Effector CD8-positive, alpha-beta T cell (primary cell): Measurements from ENCODE around the gene MYOM3.

Experiments
- DNase-seq: peaks from one replicate; lab custom pipeline; 2025; lab: John Stamatoyannopoulos, UW
- total RNA-seq, 4 experiments: gene quantifications; one replicate each; lab custom pipeline; 2026; lab: John Stamatoyannopoulos, UW

Gene MYOM3
- total RNA-seq = 0 reads per million in 4 experiments

DNA sequence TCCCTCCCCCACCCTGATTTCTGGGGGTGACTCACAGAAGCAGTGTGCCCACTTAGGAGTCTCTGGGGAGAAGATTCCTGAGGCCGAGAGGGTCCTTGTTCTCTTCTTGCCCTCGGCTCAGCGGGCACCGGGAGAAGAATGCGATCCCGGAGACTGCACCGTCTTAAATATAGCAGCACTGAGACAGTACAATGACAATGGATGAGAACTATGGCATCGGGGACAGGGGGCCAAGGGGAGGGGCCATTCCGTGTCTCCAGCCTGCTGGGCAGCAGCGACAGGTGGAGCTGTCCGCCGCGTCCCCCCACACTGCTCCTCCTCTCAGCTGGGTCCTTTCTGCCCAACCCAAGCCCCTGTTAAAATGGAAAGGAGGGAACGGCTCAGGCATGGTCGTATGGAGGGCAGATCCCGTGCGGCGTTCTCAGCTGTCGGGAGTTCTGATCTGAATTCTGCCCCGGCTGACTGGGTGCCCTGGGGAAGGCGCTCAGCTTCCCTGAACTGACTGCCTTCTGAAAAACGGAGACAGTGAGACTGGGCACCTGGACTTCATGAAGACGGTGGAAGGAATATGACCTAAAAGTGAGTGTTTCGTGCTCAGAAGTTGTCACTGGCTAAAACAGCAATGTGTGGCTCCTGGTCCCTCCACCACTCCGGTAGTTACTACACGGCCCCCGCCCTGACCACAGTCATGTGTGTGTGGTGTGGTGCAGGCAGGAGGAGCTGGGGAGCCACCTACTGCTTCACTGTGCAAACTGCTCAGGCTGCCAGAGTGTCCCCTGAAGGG, at the start of gene MYOM3:
TSS of gene MYOM3 (minus strand) at position 140 of the 784 bp plus-strand sequence. CDS start 3,499 bp downstream, outside the sequence.
- DNase-seq = peak; percentile 5

DNA sequence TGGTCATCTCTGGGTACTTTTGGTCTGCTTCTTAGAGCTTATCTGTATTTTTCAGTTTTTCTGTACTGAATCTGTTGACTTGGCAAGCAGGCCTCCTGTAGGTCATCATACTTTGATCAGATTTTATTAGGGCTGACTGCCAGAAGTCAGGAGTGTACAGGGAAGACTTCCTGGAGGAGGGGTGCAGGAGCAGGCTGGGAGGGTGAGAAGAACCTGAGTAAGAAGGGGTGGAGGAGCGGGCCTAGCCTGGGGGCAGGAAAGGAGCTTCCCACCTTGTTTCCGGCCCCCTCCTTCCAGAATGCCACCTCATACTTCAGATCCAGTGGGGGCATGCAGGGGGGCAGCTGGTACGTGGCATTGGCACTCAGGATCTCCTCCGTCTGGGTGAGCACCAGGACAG, 49.3 kb upstream of the MYOM3 start:
- no peak for DNase-seq

DNA sequence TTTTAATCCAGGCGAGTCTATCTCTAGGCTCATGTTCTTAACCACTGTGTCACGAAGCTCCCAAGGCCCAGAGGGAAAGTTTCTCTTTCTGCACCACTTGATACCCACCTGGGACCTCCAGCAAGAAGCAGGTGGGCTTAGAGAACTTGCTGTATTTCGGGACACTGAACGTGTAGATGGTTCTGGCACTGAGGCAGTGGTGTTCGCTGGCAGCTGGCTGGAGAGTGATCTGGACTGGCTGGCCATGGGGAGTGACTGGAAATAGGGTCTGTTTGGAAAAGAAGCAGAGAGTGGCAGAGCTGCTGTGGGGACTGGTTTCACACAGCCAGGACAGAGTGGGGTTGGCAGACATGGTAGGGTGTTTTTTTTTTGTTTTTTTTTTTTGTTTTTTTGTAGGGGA, 47.4 kb upstream of the MYOM3 start:
- no peak for DNase-seq

DNA sequence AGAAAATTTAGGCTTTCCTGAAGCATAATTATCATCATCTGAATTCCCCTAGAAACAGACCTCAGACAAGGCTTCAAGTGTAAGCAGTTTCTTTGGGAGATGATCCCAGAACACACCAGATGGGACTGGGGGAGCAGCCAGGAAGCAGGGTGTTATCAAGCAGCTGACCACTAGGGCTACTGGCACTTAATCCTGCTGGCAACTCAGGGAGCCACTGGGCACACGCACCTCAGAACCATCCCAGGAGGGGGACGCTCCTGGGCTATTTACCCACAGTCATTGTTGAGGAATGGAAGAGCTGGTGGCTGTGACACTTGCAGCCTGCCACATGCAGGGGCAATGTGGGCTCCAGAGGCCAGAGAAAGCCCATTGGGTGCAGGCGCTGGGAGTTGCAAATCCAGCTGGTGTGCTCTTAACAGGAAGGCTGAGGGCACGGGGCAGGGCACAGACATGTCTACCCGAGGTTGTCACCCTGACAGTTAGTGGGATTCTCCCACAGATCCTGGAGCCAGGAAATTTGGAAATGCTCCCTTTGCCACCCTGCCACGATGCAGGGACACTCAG, 46.1 kb upstream of the MYOM3 start:
- DNase-seq = no peak

DNA sequence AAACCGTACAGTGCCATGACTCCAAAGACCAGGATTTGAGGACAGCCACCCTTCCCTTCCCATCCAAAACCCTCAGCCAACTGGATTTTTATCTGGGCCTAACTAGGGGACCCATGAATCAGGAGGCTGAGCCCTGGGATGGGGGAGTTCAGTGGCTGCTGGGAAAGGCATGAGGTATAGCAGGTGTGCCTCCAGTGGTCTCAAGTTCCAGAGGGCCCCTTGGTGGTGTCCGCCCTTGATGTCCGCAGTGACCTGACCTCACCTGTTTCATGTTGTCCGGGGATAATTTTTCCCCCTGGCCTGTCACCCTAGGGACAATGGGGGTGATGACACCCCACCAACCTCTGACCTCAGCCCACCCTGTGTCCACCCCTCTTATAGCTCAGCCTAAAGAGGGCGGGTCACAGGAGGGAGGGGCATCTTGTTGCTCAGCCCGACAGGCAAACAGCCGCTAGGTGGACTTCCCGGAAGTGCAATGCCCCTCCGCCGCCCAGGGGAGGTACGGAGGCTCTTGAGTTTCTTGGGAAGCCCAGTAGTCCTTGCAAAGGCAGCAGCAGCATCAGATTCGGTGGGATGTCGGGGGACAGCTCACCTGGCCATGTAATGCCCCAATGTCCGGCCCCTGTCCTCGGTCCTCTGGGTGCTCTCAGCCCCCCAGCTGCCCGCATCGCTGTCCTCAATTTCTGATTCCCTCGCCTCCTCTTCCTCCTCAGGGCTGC, 44.8 kb upstream of the MYOM3 start:
- DNase-seq = no peak

DNA sequence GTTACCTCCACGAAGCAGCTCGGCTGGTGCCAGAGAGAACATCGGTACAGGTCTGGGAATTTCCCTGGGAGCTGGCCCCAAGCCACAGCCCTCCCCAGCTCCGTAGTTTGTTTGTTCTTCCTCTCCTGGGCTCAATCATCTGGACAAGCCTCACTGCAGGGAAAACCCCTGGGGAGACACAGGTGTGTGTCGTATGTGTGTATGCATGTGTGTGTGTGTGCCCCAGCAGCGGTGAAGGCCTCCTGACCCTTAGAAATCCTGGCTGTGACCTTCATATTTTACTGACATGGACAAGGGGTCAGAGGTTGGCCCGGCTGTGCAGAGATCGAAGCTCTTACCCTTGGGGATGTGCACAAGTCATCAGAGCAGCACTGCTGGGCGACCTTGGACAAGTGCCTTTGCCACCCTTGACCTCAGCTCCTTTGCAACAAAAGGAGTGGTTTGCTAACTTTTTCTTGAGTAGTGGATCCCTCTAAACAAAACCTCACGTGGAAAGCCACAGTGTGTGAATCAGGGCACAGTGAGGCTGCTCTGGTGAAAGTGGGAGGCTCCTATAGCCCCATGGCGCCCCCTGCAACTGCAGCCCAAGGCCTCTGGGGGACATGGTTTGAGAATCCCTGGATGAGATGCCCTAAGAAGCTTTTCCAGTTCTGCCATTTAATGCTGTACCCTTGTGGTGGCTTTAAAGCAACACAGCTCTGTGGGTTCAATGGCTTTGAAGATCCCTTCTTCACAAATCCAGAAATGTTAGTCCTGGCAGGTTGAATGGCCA, 43.3 kb upstream of the MYOM3 start:
- no peak for DNase-seq

DNA sequence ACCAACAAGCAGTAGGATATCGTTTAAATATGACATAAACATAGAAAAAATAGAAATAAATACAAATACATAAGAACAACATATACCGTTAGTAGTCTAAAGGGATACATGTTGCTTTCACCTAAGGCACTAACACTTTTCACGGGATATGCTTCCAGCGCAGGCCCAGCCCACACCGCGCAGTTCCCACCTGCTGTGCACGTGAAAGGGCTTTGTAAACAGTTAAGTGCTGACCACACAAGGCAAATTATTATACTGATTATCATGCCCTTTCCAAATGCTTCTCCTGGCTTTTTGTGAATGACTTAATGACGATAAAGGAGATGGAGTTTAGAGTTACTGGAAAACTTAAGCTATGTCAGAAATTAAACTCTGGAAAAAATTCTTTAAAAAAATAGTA, 42.3 kb upstream of the MYOM3 start:
- no peak for DNase-seq

DNA sequence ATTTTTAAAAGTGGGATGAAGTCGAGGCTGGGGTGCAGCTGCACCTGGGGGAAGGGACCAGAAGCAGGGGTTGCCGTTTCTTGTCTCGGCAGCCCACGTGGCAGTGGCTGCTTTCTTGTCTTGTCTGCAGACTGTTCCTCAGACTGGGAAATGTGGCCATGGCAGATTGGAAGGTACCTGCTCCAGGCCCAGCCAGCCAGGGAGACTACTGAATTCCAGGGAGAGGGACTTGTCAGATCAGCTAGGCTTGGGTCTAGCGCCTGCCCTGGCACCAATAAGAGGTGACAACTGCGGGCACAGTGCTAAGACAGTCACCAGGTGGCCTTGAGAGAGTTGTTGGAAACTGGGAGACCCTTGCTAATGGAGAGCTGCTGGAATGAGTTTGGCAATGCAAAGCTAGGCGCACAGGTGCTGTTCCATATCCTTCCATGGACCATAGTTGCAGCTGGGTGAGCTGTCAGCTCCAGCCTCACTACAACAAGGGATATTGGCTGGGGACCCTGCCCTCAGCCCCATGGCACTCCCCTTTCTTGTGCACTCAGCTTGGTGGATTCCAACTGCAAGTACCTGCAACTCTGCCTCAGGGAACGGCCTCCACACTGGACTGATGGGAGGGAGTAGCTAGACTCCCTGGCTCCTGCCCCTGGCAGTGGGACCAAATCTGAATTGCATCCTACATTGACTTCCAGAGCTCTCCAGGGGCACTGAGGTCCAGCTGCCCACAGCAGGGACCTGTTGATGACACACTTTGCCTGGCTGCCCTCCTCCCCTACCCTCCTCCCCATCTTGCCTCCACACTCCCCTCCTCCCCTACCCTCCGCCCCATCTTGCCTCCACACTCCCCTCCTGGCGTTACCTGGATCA, 40.9 kb upstream of the MYOM3 start:
- no peak for DNase-seq

DNA sequence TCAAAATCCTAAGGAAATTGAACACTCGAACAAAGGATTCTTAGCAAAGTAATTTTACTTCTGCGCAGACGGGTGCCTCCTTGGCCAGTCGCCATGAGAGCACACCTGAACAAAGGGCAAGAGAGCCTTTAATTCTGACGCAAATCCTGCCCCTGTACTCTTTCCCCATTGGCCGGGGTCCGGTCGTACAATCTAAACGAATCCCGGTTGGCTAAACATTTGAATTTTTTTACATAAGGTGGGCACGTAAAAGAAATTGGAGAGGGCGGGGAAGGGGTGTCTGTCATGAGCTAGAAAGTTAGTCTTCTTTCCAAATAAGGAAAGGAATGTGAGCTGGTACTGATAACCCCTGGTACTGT, 39.2 kb upstream of the MYOM3 start:
- no peak for DNase-seq

DNA sequence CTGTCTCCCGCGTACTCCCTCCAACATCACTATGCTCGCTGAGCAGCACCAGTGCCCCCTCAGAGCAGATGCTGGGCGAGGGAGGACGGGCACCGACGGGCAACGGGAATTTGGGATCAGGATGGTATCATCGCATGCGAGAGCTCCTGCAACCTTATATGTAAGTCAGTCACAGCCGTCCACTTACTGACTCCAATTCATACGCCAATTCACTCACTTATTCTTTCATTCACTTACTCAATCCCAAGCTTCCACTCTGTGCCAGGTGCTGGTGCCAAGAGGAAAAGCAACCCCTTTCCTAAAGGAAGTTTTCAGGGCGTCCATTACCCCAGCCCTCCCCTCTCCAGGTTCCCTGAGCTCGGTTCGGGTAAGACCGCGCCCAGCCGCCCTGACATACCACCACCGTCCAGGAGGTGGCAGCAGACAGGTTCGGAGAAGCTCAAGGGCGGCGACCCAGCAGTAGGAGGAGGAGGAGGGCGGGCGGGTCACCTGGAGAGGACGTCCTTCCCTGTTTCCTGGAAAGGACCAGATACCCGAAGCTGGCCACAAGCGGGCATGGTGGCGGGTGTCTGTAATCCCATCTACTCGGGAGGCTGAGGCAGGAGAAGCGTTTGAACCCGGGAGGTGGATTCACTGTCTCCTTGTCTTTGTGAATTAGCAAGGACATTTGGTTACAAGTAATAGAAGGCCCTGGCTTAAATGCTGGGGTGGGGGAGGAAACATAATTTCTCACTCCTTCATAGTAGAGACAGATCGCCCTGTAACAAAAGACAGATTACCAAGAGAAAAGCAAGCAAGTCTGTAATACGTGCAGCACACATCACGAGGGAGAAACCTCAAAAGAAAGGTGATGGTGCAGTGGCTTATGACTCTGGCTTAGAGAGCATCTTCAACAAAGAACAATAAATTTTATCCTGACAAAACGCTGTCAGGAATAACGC, 38.6 kb upstream of the MYOM3 start:
- peak; percentile 83 for DNase-seq

DNA sequence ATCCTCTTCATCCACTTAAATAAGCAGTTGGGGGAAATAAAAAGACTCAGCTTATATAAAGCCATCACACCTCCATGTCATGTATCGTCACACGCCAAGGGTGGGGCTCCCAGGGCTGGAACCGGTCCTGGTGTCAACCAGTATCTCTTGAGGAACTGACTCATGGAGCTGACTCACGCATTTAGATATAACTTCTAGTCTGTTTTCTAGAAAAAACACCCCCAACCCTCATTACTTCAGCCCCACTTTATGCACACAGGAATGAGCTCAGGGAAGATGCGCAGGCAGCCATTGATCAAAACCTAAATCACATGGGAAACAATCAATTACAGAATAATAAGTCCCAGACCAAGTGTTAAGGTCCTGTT, 37.9 kb upstream of the MYOM3 start:
- DNase-seq = no peak

DNA sequence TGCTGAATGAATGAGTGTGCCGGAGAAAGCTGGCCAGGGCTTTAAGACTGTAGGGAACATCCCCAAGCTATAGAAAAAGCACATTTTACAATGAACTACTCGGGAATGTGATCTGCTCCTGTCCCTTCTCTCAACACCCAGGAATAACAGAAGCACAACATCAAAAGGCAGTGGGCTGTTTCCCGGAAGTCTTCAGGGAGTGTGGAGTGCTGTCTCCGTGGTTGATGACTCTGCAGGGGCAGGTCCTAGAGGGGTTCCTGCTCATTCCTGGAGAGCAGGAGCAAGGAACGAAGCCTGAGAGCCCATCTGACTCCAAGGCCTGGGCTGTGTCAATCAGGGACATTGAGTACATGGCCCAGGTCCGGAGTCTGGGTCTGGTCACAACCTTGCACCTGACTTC, 35.9 kb upstream of the MYOM3 start:
- DNase-seq = no peak

DNA sequence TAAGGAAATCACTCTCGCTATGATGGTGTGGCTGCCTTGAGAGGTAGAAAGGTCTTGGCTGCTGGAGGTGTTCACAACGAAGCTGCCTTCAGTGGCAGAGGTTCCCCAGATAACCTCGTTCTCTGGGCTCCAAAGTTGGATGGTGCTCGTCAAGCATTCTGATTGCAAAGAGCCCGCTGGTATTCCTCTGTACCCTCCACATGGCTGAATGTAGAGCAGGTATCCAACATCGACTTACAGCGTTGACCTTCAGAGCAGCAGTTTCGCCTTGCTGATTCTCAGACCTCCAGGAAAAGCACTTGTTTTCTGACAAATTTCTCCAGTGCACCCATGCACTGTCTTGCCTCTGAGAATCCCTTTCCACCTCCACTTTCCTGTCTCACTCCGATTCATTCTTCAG, 35.3 kb upstream of the MYOM3 start:
- DNase-seq = no peak

DNA sequence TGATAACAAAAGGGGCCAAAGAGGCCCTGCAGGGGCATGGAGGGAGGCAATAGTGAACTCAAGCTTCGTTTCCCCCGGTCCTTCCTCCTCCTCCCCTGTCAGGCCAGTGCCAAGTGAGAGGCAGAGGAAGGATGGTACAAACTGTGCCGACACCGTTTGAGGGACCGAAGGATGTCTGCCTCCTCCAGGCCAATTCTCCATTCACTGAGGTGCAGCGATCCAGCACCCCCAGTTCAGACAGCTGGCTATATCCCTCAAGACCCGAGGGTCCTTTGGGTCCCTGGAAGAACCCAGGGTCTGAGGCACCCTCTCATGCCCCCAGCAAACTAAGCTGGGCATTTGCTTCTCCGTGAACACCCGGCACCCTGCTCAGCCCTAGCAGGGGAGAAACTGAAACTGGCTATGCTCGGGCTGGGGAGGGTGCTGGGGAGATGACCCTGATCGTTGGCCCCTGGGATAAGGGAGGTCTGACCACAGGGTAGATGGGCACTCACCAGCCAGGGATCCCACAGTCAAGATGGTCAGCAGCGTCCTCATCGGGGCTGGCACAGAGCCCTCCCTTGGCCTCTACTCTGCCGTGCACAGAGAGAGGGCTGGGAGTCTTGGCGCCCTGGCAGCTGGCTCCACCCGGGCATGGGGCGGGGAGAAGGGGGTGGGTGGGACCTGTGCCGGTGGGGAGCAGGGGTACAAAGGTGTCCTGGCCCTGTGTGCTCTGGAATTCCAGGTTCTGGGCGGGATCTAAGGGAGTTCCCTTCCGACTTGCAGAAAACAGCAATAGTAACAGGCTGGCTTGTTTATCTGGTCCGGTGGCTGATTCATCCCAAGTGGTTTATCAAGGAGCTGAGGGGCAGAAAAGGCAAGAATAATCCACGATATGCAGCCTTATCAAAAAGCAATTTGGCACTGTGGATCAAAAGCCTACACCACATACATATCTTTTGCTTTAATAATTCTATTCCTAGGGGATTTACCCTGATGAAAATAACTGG, 30.9 kb upstream of the MYOM3 start, which contains the start of gene IL22RA1:
TSS of gene IL22RA1 (minus strand) at position 595 of the 989 bp plus-strand sequence. CDS start at position 537, 58 bp downstream.
- no peak for DNase-seq

DNA sequence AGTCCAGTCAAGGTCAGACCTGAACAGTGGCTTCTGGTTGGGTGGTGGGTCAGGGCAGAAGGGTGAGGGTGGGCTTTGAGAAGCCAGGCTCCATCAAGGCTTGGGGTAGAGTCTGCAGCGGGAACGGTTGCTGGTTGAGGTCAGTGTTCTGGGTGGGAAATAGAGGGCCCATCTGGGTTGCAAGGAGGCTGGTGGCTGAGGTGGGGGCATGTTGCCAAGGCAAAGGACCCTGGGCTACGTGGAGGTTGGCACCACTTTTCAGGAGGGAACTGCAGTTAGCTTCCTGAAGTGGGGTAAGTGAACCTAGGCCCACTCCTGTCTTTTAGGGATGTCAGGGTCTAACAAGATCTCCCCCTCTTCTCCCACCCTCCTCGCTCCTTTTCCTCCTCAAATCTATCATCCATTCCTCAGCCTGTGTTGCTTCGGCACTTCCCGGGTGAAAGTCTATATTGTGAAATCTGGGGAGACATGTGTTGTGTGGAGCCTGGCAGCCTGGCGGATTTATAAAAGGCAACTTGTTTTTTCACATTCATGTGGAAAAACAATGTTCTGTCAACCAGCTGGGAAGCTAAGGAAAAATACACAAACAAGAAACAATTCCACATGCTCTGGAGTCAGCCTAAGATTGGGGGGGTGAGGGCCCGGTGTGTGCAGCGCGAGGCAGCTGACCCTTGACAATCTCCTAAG, 29.5 kb upstream of the MYOM3 start:
- DNase-seq = no peak

DNA sequence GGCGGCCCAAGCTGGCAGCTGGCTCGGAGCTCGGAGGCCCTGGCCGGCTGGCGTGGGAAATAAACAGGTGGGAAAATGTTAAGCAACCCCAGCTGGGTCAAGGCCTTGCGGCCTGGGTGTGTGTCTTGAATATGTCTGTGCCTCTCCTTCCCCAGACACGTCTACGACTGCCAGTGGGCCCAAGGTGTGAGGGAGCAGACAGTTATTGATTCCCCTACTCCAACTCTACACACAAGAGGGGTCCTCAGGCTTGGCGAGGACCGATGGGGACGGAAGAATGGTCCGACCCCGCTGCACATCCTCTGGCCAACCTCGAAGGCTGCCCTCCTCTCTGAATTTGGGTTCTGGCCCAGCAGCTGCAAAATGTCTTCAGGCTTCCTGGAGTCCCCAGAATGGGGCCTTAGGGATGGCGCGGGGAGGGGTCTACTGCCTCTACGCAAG, 28.8 kb upstream of the MYOM3 start:
- DNase-seq = no peak

DNA sequence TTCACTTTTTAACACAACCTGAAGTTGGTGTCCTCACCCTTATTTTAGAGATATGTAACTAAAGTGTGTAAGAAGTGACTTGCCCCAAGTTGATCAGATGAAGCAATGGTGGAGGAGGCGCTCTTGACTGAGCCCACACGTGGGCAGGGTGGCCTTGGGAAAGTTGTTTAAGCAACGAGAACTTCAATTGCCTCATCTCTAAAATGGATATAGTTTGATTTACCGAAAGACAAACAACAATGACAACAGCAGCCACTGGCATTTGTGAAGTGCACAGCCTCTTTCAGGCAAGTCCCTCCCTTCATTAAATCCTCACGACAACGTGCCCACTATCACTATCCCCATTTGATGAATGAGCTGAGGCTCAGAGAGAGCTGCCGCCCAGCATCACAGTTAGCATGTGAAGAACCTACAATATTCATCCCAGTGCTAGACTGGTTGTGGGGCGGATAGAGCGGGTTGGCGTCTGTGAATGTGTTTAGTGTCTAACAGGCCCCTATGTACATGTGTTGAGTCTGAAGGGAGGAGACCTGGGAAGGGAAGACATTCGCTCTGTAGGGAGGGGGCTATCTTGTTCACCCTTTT, 28.0 kb upstream of the MYOM3 start:
- no peak for DNase-seq

DNA sequence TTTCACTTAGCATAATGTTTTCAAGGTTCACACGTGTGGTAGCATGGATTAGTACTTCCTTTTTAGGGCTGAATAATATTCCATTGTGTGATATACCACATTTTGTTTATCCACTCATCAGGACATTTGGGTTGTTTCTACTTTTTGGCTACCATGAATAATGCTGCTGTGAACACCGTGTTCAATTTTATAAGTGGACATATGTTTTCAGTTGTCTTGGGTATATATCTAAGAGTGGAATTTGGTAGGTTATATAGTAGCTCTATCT, 27.2 kb upstream of the MYOM3 start:
- DNase-seq = no peak
